GM18951 (cell line): ENCODE results near the gene CAMTA1.

ENCODE experiments used
- POLR2A ChIP-seq: IDR thresholded peaks from 4 replicates; pipeline ENCODE4 v1.6.1; 2011; ENCODE audit warnings: mild to moderate bottlenecking; ENCODE audit not compliant: insufficient read length, insufficient read depth; ENCODE audit errors: extremely low read depth
- in situ Hi-C: fragments of 300-500 bp; cut with MboI; formaldehyde crosslinking; loops from one replicate; pipeline ENCODE4 v1.12.0; 2022; ENCODE audit warnings: low sequenced_read_pairs, mixed read lengths, inconsistent platforms; ENCODE audit not compliant: unreplicated experiment

The CAMTA1 gene

GRCh38 chr1:7356079-7356478 lies 570.8 kb downstream of the CAMTA1 start:
- TF ChIP-seq POLR2A = no peak

DNA sequence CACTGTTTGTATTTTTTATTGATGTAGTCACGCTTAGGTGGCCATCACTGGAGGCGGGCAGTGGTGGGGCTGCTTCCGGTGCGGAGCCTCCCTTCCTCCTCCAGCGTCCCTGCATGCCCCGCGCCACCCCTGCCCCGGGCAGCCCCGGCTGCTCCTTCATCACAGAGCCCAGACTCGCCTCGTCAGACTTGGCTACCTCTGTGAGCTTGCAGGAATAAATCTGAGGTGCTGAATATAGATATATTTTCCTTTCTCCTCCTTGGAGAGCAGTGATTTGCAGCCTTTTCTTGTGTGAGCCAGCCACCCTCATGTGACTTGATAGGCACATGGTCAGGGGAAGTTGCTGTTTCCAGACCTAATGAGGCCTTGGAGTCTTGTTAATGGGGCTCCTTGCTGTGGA lies 573.2 kb downstream of the CAMTA1 start:
- no peak for TF ChIP-seq POLR2A
- in situ Hi-C loops = no loop called here

More at GRCh38 chr1:7356079-7356478, 570.8 kb downstream of the CAMTA1 start:
- in situ Hi-C loops = no loop called here

- in situ Hi-C loops = no loop called here
- TF ChIP-seq POLR2A = no peak
Observed at GRCh38 chr1:7360526-7360925, 575.3 kb downstream of the CAMTA1 start.

DNA sequence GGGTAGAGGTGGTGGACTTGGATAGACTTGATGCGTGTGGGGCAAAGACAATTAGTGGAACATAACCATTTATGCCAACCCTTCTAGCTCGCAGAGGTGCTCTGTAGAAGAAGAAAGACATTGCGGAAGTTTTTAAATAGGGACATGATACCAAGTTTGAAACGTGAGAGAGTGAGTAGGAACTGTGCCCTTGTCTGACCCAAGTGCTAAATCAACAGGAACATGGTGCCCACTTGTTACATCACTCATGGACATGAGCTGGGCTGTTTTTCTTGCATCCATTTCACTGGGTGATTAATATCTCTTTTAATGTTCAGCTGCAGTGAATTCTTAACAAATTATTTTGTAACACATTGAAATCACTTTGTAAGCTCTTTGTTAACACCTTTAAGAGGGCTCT lies 577.7 kb downstream of the CAMTA1 start:
- in situ Hi-C loops = no loop called here
- no peak for TF ChIP-seq POLR2A

DNA sequence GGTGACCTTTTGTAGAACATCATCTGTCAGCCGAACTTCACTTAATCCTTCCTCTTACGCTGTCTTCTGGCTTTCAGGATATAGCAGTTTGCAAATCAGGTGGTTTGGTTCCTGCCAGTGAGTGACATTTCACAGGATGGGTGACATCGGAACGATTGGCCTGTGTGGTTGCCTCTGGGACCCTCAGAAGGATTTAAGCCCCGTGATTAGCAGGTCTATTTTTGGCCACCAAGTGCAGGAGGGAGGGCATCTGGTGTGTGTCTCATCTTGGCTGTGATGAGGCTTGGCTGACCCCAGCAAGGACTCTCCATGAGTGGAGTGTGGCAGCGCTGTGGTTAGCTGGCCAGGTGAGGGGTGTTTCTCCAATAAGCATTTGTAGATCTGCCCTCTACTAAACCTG lies 578.2 kb downstream of the CAMTA1 start:
- no peak for TF ChIP-seq POLR2A

DNA sequence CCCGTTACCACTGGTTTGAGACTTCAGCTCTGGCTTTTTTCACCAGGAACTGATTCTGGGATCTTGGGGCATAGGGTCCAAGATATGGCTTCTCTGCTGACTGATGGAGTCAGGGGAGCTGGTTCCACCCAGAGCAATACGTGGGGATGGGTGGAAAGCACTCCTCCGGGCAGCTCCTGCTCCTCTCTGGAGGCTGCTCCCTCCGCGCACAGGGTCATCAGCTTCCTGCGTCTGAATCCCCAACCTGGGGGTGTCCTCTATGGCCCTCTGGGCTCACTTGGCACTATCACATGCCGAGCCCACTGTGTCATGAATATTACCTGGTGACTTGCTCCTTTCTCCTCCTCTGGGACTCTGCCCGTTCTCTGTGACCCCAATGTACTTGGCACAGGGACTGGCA lies 580.5 kb downstream of the CAMTA1 start:
- in situ Hi-C loops = no loop called here

More for the DNA sequence above, 578.2 kb downstream of the CAMTA1 start:
- in situ Hi-C loops = no loop called here

GRCh38 chr1:7366286-7366954 lies 581.2 kb downstream of the CAMTA1 start:
- in situ Hi-C loops = no loop called here
- no peak for TF ChIP-seq POLR2A

More for the DNA sequence above, 580.5 kb downstream of the CAMTA1 start:
- TF ChIP-seq POLR2A = no peak

GRCh38 chr1:7366955-7367665 lies 581.9 kb downstream of the CAMTA1 start:
- in situ Hi-C loops = no loop called here
- no peak for TF ChIP-seq POLR2A

DNA sequence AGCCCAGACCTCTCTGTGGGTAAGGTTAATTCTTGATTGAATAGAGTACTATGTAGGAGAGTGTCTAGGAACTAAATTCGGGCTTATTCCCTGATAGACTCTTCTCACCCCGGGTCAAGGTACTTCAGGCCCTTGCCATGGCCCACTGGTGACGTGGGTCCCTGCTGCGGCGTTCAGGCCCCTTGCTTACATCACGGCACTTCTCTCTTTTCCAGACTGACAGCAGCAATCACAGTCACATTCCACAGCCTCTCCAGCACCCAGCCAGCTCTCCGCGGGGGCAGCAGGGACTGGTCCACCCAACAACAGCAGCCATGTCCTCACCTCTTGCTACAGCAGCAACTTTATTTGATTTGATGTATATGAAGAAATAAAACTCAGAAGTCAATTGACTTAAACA lies 584.6 kb downstream of the CAMTA1 start:
- TF ChIP-seq POLR2A = no peak
- in situ Hi-C loops = no loop called here

- TF ChIP-seq POLR2A = no peak
- in situ Hi-C loops = no loop called here
Observed at GRCh38 chr1:7371926-7372325, 586.7 kb downstream of the CAMTA1 start.

DNA sequence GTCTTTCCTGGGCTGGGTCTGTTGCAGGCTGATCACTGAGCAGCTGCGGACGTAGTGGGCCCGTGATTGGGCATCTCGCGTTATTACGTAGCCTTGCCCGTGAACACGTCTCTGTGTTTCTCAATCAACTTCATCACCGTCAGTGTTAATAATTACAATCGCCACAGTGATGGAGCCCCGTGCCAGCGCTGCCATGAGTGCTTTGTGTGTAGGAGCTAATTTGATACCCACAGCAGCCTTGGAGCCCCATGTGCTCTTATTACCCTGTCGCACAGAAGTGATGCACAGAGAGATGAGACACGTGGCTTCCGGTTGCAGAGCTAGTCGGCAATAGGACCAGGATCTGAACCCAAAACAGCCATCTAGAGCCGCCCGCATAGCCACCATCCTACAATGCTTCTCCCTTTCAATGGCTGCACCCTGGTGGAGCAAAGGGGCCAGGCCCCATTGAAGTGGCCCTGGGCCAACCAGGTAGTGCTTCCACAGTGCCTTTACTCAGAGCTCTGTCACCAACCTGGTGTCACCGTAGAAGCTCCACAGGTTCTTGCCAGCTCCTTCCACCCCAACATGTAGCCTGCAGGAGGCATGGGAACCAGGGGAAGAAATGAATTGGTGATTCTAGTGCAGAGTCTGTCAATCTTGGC lies 587.3 kb downstream of the CAMTA1 start:
- no peak for TF ChIP-seq POLR2A
- in situ Hi-C loops = no loop called here

- in situ Hi-C loops = no loop called here
- TF ChIP-seq POLR2A = no peak
Observed at GRCh38 chr1:7373251-7373650, 588.0 kb downstream of the CAMTA1 start.

DNA sequence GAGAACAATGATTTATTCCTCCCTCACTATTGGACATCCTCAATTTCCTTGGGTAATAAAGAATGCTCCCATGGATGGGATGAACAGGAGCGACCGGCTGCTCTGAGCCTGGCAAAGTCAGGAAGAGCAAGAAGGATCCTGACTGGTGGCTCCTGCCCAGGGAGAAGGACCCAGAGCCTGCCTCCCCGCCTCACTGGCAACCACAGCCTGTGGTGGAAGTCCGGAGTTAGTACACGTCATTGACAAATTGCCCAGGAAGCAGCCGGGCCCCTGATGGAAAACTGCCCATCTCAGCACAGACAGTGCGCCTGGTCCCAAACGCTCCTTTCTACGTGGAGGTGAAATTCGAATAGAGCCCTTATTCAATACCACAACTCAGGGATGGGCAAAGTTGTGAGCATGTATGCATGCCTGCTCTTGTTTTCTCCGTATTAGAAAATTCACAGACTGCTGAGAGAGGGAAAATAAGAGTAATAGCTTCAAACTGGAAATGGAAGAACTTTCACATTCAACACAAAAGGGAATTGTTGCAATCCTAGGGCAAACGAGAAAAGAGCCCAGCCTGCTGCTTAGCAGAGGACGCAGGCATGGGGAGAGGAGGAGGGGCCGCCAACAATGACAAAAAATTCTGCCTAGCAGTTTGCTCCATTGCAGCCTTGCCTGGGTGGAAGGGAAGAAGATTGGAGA lies 588.8 kb downstream of the CAMTA1 start:
- in situ Hi-C loops = no loop called here
- TF ChIP-seq POLR2A = no peak
